ENCODE data around the gene FARSA.

DNA sequence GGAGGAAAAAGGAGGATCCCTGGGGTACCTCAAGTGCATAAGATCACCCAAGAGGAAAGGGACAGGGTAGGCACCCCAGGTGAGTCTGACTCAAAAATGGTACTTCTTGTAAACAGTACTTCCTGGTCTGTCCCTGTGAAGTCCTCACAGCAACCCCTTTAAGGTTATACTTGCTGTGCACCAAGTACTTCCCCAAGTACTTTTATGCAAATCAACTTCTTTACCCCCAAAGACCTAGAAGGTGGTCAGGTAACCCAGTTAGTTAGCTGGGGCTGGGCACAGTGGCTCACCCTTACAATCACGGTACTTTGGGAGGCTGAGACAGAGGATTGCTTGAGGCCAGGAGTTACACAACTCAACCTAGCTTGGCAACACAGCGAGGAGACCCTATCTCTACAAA, 7.4 kb upstream of the FARSA start:
- no peak for TF ChIP-seq SIN3A (IDR thresholded peaks at IDR 0.05; ENCODE audit: borderline replicate concordance, insufficient read depth, low read length)
- no peak for TF ChIP-seq POLR2AphosphoS5 (IDR thresholded peaks at IDR 0.05; ENCODE audit: low read depth, low read length)
- no peak for TF ChIP-seq TAF1 (IDR thresholded peaks at IDR 0.05; ENCODE audit: borderline replicate concordance, insufficient read depth, low read length)
- TF ChIP-seq, protein P1, sequence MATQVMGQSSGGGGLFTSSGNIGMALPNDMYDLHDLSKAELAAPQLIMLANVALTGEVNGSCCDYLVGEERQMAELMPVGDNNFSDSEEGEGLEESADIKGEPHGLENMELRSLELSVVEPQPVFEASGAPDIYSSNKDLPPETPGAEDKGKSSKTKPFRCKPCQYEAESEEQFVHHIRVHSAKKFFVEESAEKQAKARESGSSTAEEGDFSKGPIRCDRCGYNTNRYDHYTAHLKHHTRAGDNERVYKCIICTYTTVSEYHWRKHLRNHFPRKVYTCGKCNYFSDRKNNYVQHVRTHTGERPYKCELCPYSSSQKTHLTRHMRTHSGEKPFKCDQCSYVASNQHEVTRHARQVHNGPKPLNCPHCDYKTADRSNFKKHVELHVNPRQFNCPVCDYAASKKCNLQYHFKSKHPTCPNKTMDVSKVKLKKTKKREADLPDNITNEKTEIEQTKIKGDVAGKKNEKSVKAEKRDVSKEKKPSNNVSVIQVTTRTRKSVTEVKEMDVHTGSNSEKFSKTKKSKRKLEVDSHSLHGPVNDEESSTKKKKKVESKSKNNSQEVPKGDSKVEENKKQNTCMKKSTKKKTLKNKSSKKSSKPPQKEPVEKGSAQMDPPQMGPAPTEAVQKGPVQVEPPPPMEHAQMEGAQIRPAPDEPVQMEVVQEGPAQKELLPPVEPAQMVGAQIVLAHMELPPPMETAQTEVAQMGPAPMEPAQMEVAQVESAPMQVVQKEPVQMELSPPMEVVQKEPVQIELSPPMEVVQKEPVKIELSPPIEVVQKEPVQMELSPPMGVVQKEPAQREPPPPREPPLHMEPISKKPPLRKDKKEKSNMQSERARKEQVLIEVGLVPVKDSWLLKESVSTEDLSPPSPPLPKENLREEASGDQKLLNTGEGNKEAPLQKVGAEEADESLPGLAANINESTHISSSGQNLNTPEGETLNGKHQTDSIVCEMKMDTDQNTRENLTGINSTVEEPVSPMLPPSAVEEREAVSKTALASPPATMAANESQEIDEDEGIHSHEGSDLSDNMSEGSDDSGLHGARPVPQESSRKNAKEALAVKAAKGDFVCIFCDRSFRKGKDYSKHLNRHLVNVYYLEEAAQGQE (IDR thresholded peaks at IDR 0.05; ENCODE audit: insufficient read depth in 1 of 2, low read depth in 2 of 2, low read length in 2 of 2), result no peak
- TF ChIP-seq FOXP2 (optimal IDR thresholded peaks at IDR 0.05; ENCODE audit: borderline replicate concordance, extremely low read depth, extremely low read length, insufficient read depth), result no peak
